Fibroblast of skin of left quadriceps (primary cell): ENCODE results near the gene HSD17B8.

Experiments
- DNase-seq, 2 experiments: peaks; one replicate each; pipeline ENCODE4 v3.0.0-alpha.2; 2013; ENCODE audit warnings: low read depth in 2 of 2

HSD17B8 gene

DNA sequence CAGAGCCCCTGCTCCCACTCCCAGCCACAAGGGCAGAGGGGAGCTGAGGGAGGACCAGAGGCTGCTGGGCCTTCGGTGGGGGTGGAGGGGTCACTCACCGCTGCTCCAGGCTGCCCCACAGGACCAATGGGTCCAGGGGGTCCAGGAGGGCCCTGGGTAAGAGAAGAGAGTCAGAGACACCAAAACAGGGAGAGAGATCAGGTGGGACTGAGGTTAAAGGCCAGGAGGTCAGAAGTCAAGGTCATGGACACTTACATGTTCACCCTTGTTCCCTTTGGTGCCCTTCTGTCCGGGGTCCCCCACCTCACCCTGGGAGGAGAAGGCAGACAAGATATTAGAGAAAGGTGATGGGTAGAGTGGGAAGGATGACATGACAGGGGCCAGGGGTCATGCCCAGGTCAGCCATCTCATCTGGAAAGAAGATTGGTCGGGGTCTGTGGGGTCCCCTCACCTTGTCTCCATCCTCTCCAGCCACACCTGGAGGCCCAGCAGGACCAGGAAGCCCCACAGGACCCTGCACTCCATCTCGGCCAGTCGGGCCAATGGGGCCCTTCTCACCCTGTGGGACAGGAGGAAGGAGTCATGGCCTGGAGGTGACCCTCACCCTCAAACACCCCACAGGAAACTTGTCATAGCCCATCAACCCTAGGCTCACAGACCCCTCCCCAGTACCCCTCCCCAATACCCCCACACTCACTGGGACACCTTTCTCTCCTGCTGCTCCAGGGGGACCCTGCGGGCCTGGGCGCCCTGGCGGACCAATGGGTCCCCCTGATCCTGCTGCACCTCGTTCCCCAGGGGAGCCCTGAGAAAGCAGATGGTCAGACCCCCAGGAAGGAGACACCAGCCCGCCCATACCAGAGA is 33.2 kb upstream of the HSD17B8 start:
- no peak for DNase-seq

DNA sequence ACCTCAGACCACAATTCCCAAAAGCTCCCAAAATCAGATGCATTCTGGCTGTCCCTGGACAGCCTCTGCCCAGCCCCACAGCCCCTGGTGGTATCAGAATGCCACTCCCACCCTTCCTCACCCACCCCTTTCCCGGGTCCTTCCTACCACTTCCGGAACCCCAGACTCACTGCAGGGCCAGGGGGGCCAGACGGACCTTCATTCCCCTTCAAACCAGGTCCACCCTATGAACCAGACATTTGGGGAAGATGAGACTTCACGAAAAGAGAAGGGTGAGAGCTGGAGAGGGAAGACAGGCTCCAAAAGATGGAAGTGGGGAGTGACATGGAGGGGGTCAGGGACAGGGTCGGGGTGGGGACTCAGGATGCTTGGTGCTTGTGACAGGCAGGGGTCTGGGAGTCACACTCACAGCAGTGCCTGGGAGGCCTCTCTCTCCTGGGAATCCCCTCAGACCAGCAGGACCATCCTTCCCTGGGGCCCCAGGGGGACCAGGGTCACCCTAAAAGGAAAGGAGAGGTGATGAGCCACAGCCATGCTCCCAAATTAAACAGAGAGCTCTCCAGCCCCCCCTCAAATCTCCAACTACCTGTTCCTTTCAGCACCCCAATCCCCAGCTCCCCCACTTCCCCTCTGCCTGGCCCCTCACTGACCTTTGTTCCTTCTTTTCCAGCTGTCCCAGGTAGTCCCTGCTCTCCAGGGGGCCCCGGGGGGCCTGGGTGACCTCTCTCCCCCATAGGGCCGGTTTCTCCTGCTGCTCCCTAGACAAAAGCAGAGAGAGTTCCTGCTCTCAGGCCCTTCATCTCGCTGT is 32.4 kb upstream of the HSD17B8 start:
- no peak for DNase-seq

DNA sequence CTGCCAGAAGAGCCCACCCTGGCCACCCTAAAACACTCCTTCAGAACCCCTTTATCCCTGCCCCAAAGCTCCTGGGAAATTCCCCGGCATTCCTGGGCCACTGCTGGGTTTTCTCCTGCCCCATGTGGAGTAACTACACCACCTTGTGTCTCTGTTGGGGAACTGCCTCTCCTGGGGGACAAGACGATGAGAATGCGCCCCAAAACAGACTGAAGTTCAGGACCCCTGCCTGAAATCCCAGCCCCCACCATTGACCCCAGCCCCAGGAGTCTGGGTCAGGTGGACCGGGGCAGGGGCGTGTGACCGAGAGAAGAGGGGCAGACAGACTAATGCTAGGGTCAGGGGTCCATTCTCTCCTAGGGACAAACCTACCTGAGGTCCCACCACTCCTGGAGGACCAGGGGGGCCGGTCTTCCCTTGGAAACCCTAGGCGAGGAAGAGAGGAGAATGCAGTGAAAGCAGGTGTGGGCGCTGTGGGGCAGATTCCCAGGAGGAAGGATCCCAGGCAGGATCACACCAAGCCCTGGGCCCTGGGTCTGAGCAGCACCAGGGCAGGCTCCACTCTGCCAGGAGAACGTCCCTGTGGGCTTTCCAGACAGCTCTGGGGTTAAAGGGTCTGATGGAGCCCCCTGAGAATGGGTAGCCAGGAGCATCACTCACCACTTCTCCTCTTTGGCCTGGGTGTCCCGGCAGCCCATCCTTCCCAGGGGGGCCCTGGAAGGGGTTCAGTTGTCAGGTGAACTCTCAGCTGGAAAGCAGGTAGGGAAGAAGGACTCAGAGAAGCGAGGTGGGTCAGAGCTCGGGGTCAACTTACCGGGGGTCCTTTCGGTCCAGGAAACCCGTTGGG is 31.5 kb upstream of the HSD17B8 start:
- no peak for DNase-seq

DNA sequence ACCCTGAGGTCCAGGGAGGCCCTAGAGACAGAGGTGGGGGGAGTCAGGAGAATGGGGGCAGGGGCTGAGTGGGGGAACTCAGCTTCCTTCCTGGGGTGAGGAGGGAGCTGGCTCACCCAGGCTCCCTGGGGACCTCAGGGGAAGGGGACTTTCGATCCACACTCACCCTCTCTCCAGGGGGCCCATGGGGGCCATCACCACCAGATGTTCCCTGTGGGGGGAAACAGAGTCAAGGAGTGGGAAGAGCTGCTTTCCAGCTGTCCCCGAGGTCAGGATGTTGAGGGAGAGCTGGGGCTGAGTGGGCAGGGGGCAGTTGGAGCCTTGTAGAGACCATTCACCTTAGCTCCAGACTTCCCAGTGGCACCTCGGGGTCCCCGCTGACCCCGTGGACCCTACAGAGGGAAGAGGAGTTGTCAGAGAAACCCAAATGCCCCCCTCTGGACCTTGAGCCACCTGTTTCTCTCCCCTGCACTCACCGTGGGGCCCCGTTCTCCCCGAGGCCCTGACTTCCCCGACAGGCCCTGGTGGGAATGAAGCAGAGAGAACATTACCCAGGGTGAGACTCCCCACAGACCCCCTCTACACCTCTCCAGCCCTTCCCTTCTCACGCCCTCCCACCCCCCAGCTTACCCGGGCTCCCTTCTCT is 30.8 kb upstream of the HSD17B8 start:
- no peak for DNase-seq

DNA sequence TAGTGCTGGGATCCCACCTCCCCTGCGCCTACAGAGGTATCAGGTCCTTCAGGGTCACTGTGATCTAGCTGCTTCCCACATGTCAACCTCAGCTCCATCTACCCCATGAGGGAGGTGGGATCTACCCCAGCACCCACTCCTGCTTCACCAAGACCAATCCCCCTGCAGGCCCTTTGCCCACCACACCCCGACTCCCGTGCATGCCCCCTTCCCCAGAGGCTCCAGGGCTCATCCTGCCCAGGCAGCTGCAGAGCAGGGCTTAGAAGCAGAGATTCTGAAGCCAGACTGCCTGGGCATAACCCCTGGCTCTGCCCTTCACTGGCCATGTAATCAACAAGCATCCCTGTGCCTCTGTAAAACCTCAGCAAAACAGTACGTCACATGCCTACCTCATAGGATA is 29.7 kb upstream of the HSD17B8 start:
- no peak for DNase-seq

DNA sequence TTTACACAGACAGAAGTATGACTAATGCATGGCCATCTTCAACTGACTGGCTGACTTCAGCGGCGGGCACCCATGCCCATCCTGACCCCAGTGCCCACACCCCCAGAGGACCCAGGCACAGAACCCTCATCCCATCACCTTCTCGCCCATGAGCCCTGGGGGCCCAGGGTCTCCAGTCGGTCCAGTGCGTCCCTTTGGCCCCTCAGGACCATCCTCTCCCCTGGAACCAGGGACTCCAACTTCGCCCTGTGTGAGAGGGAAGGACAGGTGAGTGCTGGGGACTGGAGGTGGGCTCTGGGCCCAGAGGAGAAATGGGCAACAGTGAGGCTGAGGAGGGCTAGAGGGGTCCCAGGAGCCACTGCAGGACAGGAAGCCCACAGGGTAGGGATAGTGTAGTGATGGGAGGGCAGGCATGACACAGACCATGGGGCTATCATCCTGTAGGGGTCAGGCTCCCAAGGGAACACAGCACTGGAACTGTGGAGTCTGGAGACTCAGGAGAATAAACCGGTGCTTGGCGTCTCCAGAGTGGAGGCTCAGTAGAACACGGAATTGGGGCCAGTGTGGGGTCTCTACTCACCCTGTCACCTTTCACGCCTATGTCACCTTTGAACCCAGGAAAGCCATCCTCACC is 28.9 kb upstream of the HSD17B8 start:
- no peak for DNase-seq

DNA sequence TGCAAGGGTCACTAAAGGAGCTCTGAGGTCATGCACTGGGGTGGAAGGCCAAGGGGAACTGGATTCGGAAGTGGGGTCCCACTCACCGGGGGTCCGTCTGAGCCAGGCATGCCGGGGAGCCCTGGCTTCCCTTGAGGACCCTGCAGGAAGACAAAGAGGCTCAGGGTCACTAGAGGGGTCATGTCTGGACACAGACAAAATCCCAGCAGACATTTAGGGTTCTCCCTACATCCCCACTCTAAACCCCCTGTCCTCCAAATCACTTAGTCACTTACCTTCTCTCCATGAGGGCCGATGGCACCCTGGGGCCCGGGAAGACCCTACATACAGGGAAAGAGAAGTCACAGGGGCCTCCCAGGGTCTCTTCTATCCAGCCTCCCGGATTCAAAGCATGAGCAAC is 27.5 kb upstream of the HSD17B8 start:
- DNase-seq: no peak

DNA sequence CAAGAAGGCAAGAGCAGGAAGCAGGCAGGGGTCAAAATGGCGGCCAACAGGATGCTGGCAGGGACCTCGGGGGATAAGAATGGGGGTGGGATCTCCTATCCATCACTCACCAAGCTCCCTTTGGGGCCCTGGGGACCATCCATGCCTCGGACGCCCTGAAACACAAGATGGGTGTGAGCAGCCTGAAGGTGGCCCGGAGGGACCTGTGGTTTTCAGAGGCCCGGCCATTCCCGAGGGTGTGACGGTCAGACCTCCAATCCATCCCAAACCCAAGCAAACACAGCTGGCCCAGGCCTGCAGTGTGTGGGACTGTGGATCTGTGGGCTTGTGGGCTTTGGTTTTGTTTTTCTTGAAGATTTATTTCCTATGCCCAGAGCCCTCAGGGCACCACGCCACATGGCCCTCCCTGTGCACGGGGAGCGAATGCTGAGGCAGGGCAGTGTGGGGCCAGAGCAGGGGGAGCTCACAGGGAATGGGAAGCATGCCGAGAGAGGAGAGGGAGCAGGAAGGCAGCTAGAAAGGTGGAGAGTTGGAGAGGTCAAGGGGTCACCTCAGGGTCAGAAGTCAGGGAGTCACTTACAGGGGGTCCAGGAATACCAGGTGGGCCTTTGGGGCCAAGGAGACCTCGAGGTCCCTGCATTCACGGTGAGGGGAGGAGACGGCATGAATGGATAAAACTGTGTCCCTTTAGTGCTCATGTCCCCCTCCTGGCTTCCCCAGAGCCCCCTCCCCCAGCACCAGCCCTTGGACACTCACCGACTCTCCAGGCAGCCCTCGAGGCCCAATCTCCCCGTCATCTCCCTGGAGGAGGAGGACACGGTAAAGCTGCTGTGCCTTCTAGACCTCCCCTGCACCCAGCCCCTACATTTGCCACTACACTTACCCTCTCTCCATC is 26.7 kb upstream of the HSD17B8 start:
- no peak for DNase-seq

DNA sequence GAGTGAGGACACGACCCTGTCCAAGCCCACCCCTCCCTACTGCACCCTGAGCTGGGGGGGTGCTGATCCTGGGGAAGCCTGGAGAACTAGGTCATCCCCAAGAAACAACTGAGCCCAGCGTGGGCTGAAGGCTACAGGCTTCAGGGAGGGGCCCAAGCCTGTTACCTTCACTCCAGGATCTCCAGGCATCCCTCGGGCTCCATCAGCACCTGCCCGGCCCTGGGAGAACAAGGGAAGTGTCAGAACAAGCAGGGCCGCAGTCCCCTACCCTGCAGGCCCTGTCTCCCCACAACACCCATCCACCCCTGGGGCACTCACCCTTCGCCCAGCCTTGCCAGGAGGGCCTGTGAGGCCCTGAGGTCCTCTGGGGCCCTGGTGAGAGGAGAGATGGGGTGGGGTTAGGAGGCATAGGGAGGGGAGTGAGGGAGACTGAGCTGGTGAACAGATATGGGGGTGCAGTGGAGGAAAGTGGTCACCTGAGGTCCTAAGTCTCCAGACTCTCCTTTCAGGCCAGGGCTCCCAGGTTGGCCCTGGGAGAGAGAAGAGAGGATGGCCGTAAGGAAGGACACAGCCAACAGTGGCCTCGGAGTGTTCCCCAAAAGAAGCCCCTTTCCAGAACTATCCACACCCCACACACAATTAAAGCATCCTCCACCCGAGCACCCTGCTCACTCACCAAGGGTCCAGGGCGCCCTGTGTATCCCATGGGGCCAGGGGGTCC is 25.5 kb upstream of the HSD17B8 start:
- DNase-seq: no peak

DNA sequence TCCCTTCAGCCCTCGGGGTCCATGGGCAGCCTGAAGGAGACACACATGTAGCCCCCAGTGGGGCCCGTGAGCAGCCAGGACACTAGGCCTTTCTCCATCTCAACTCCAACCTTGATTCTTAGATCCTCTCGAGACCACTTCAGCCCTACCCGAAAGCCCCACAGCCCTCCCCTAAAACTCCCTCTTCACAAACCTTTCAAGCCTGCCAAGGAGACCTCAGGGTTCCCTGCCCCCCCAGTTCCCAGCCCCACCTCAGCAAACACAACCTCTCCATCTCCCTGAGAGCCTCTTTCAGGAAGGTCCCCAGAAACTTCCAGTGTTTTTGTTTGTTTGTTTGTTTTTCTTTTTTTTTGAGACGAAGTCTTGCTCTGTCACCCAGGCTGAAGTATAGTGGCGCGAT is 23.3 kb upstream of the HSD17B8 start:
- no peak for DNase-seq

DNA sequence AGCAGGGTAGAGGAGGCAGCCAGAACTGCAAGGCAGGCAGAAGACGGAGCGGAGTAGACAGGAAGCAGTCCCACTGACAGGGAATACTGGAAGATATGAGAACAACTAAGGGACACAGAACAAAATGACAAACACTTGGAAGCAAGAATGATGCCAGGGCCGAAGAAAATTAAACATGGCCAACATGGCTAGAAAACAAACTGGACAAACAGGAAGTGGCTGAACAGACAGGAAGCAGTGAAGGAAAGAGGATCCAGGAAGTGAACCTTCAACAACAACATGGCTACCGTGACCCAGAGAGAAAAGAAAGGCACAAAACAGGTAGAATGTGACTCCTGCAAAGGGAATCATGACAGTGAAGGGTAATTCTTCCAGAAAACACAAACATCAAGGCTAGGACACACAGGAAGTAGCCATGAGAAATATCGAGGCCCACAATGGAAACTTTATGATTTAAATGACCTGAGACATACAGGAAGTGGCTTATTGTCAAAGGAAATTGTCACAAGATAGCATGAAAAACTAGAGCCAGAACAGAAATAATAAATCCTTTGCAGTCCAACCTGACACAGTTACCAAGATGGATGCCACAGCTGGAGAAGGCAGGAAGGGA is 21.3 kb upstream of the HSD17B8 start:
- no peak for DNase-seq

DNA sequence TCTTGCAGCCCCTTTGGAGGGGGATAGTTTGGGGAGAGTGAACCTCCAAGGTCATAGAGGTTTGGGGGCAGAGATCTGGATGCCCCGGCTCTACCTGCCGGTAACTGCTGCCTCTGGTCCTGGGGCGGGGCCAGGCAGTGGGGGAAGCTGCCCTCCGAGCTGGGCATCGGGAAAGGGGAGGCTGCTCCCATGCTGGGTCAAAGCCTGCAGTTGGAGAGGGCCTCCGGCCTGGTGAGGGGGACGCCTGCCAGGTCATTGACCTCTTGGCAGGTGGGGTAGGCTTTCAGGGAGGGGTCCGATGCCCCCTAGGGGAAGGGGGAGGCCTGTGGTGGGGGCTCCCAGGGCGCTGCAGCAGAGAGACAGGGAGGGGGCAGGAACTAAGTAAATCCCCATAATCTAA is 19.3 kb upstream of the HSD17B8 start:
- no peak for DNase-seq

DNA sequence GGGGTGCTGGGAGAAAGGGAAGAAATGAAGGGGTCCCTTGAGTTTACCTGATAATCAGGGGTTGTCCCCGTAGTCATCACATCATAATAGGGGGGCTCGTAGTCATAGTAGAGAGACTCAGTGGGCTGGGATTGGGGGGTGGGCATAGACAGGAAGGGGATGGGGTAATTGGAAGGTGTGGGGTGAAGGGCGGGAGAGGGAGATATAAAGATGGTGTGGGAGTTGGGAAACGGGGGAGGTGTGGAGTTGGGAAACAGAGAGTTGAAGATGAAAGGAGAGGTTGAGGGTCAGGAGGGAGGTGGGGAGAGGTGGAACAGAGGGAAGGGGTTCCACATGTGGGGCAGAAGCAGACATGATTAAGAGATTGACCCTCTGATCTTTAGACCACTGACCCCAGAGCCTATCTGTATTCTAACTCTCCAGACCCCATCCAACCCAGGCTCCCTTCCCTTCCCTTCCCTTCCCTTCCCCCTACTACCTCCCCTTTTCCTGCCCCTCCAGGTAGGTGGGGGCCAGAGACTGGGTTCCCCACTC is 18.7 kb upstream of the HSD17B8 start:
- DNase-seq: no peak

DNA sequence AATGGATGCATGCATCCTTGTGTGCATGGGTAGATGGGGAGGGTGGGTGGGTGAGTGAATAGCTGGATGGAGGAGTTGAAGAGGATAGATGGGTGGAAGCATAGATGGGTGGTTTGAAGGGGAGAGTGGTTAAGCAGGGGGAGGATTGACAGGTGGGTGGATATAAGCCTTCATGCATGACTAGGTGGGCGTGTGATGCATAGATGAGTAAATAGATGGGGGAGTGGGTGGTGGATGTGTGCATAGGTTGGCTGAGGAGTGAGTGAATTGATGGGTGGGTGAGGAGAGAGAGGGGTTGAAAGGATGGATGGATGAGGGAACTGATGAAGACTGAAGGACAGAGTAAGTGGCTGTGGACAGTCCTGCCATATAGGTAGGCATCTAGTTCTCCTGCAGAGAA is 16.6 kb upstream of the HSD17B8 start:
- DNase-seq: no peak

DNA sequence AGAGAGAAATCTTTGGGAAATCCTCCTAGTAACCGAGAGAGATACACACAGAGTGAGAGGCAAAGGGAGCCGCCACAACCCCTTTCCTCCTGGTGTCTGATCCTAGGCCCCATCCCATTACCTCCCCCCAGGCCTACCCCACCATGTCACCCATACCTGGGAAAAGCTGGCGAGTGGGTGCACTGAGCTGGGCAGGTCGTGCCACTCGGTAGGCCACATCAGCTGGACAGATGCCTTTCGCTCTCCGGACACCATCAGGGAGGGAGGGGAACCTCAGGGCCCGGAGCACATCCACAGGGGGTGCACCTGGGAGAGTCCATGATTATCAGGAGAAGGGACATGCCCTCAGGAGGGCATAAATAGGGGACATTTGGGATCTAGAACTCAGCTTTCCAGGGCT is 15.3 kb upstream of the HSD17B8 start:
- no peak for DNase-seq

DNA sequence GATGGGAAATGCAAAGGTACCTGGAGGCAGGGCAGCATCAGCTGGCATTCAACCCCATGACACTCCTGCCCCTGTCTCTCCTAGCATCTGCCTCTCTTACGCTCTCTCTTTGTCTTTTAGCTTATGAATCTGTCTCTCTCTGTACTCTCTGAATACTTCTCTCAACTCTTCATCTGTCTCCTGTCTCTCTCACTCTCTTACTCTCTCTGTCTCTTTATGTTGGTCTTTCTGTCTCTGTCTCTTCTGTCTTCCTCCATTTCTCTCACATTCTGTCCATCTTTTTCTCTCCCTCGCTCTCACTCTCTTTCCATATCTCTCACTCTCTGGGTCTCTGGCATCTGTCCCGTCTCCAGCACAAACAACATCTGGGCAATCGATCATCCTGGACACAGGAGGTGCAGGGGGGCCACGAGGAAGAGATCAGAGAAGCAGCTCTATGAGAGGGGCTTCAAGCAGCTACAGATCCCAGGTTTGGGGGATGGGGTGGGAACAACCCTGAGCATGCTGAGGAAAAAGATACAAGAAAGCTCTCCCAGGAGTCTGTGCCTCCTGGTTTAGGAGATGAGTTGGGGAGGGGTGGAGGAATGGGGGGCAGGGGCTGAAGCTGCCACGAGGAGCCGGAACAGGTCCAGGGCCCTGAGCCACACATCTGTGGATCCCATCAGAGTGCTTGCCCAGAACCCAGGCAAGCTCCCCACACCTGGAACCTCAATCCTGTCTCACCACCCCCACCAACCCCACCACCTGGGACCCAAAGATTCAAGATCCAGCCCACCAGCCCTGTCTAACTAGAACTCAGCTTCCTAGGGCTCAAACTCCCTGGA is 14.6 kb upstream of the HSD17B8 start:
- DNase-seq: no peak

DNA sequence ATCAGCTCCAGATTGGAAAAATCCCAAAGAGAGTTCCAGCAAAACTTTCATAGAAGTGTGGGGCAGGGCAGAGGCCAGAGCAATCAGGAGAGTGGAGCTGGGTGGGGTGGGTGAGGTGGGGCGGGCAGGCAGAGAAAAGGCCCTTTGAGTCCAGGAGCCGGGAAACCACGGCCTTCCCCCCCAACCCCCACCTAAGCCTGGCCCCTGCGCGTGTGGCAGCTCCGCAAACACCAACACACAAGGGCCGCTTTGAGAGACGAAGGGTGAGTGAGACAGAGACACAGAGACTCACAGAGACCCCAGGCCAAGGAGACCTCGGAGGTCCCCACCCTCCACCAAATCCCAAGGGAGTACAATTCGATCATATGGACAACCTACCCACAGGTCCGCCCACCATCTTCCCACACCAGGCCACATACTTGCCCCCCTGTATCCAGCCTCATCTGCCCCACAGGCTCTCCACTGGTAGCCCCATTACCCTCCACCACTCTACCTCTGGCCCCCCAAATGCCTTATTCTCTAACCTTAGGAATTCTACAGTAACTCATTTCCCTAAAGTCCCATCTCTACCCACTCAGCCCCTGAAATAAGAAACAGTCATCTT is 13.8 kb upstream of the HSD17B8 start:
- no peak for DNase-seq
